DMS53 (cell line): ENCODE results near the gene CNNM2.
"Not testable (repeated sequence)": the region's sequence is repeated elsewhere in the genome, so short reads cannot be mapped to it uniquely, and the experiment has no call there.

ENCODE experiments used
- DNase-seq: peaks from one replicate; lab custom pipeline; 2025; lab: John Stamatoyannopoulos, UW

Gene CNNM2

DNA sequence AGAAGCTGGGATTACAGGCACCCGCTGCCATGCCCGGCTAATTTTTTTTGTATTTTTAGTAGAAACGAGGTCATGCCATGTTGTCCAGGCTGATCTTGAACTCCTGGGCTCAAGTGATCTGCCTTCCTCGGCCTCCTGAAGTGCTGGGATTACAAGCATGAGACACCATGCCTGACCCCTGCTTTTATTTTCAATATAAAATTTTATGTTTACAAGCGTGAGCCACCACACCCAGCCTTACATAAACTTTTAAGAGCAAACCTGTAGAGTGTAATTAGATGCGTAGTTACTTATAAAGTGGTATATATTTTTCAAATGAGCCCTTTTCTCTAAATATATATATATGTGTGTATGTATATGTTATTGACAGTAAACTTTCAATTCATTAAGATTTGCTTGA is 8.7 kb downstream of the CNNM2 start:
- no peak for DNase-seq

GRCh38 chr10:102927311-102928010 is 9.4 kb downstream of the CNNM2 start:
- no peak for DNase-seq

- not testable (repeated sequence) for DNase-seq
Observed at GRCh38 chr10:102928442-102928841, 10.3 kb downstream of the CNNM2 start.

DNA sequence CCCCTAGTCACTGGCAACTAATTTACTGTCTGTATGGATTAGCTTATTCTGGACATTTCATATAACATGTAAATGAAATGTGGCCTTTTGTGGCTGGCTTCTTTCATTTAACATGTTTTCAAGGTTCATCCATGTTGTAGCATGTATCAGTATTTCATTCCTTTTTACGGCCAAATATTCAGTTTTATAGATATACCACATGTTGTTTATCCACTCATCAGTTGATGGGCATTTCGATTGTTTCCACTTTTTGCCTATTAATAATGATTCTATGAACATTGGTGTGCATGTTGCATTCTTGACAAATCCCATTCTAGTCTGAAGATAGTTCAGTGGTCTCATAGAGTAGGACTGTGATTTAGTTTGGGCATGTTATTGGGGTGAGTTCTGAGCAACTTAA is 12.6 kb downstream of the CNNM2 start:
- DNase-seq = no peak

GRCh38 chr10:102931643-102932042 is 13.5 kb downstream of the CNNM2 start:
- DNase-seq = no peak

GRCh38 chr10:102935505-102935904 is 17.4 kb downstream of the CNNM2 start:
- DNase-seq = peak; percentile 41

- no peak for DNase-seq
Observed at GRCh38 chr10:102935939-102936605, 18.0 kb downstream of the CNNM2 start.

GRCh38 chr10:102941401-102941800 is 23.3 kb downstream of the CNNM2 start:
- DNase-seq = no peak

GRCh38 chr10:102945449-102945848 is 27.4 kb downstream of the CNNM2 start:
- DNase-seq = no peak

DNA sequence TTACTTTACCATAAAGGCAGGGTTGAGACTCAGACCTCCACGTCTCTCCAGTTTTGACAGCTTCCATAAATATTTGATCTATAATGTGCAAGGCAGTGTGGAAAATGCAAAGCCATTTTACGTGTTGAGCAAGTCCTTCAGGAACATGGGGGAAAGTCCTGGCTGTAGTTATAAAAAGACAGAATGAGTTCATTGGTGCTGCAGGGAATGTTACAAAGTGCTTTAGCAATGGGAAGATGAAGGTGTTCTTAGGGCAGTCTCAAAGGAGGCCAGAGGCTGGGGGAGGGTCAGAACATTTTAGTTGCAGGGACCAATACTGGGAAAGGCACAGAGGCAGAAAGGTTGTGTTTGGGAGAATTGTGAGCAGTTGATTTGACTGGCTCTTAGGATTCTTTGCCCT is 27.9 kb downstream of the CNNM2 start:
- no peak for DNase-seq

DNA sequence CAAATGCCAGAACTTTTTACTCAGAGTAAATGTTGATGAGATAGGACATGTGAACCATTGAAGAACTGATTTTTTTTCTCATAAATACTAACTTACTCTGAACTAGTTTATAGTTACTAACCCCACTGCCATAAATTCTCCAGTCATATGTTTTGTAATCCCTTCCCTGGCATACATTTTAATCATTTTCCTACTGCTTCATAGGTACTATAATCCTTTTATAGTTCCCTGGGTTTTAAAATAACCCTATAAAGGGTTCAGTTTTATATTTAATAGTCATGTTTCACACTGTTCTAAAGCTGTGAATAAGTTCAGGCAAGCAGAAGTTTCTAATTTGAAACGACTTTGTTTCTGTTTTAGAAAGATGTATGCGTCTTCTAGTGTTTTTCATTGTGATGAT is 28.9 kb downstream of the CNNM2 start:
- no peak for DNase-seq

DNA sequence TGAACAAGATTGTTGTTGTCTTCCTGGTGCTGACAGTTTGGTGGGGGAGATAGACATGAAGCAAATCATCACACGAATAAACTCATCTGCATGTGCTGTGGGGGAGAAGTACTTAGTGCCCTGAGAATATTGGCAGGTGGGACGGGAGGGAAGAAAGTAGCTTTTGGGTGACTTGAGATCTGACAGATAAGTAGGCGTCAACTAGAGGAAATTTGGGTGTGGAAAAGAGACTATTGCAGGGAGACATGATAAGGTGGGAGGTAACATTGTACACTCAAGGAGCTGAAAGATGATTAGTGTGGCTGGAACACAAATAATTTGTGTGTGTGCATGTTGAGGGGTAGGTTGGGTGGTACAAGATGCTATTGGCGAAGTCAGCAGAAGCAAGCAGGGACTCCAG is 30.1 kb downstream of the CNNM2 start:
- DNase-seq = no peak

DNA sequence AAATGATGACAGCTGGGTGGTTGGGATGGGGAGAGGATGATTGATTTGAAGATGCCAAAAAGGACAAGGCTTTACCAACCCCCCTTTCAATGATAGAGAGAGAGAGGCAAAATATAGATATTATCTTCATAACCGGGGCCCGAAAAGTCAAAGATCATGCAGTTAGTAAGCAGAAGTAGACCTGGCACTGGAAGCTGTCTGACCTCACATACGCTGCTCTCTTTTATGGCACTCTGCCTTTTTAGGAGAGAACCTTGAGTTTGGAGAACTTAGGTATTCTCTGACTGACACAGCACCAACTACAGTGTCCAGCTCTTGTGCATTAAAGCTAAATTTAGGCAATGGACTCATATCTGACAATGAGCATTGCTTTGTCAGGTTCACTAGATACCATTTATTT is 30.7 kb downstream of the CNNM2 start:
- DNase-seq = no peak

GRCh38 chr10:102949916-102950315 is 31.8 kb downstream of the CNNM2 start:
- DNase-seq = no peak

DNA sequence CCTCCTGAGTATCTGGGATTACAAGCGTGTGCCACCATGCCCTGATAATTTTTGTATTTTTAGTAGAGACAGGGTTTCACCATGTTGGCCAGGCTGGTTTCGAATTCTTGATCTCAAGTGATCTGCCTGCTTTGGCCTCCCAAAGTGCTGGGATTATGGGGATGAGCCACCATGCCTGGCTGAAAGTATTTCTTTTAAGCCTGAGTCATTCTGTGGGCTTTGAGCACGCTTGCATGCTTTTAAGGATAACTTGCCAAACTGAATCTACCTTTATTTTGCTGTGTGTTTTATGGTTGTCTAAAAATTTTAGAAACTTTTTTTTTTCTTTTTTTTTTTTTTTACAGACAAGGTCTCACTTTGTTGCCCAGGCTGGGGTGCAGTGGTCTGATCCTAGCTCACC is 33.2 kb downstream of the CNNM2 start:
- no peak for DNase-seq

GRCh38 chr10:102959360-102959759 is 41.3 kb downstream of the CNNM2 start:
- no peak for DNase-seq

- DNase-seq = no peak
Observed at GRCh38 chr10:102960157-102960556, 42.1 kb downstream of the CNNM2 start.

DNA sequence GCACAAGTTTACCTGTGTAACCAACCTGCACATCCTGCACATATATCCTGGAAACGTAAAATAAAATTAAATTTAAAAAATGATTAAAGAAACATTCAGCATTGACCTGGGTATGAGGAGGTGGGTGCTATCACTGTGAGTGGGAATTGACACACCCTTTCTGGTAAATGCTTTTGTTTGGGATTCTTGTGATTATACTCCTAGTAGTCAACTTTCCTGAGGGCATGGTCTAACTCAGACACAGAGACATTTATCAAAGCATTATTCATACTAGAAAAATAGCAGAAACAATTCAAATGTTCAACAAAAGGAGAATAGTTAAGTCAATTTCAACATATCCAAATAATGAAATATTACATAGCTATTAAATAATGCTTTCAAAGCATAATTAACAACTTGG is 44.2 kb downstream of the CNNM2 start:
- DNase-seq = no peak

- peak; percentile 18 for DNase-seq
Observed at GRCh38 chr10:102962951-102963755, 45.1 kb downstream of the CNNM2 start.

- no peak for DNase-seq
Observed at GRCh38 chr10:102963756-102964025, 45.6 kb downstream of the CNNM2 start.

GRCh38 chr10:102964064-102964463 is 46.0 kb downstream of the CNNM2 start:
- DNase-seq = not testable (repeated sequence)

GRCh38 chr10:102964713-102965112 is 46.6 kb downstream of the CNNM2 start:
- DNase-seq = no peak

- DNase-seq = no peak
Observed at GRCh38 chr10:102965311-102965851, 47.3 kb downstream of the CNNM2 start.
